ENCODE data around the gene PIWIL1.

Gene PIWIL1

DNA sequence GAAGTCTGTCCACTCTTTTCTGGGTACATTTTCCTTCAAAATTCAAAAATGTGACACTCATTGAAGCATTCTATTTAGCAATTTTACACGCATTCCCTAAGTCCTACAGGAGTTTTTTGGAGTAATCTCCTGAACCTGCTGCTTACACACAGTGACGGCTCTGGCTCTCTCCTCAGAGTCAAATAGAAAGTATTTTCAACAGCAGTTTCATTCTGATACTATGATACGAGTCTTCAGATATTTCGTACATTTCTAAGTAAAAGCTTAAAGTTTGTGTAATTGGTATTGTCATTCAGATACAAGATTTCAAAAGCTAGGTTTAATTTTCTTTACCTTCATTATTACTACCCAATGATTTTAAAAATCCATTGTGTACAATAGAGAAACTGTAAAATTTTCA is 36.4 kb downstream of the PIWIL1 start:
- no peak for DNase-seq (ENCODE audit: low read depth, low spot score)

DNA sequence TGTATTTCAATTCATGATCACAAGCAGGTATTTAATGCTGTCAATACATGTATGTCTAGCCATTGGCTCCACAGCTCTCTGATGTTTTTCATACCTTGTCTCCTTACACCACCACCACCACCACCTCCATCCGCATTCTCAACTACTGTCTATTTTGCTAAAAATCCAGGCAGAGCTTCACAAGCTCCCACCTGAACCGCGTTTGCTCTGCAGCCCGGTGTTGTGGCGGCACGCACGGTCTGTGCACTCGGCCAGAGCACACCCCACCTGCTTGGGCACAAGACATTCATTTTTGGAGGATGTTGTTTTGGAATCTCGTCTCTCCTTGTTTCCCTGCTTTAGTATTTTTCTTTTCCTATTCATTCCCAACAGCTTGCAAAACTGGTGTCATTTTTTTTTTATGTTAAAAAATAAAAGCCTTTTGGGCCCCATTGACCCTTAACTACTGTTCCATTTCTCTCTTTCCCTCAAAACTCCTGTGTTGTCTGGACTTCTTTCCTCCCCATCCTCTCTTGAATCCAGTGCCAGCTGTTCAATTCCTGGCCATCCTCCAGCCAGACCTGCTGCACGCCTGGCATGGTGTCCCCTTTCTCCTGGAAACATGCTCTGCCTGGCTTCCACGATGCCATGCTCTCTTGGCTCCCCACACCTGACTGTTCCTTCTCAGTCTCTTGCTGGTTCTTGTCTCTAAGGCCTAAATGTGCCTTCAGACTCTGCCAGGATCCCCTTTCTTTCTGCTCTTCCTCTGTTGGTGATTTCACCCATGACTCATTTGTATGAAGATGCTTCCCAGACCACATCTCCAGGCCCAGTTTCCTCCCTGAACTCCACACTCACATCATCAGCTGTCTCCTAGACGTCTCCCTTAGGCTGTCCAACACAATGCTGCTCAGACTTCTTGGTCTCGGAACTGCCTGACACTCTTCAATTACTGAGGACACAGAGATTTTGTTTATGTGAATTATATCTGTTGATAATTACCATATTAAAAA is 37.9 kb downstream of the PIWIL1 start:
- no peak for DNase-seq (ENCODE audit: low read depth, low spot score)

DNA sequence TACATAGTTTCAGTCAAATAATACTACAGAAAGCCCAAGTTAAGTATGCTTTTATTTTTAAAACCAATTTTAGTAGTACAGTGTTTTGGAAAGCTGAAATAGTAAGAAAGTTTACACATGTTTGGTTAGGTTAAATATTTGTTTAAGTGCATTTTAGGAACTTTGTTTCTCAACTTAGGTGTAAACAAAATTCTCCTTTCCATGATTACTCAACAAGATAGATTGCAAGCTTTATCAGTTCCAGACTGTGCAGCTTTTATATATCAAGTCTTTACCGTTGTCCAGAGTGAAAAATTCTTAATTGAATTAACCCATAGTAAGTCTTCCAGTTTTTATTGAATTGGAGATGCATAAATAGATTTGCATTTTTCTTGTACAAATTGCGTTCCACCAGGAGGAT is 45.1 kb downstream of the PIWIL1 start:
- no peak for DNase-seq (ENCODE audit: low read depth, low spot score)

DNA sequence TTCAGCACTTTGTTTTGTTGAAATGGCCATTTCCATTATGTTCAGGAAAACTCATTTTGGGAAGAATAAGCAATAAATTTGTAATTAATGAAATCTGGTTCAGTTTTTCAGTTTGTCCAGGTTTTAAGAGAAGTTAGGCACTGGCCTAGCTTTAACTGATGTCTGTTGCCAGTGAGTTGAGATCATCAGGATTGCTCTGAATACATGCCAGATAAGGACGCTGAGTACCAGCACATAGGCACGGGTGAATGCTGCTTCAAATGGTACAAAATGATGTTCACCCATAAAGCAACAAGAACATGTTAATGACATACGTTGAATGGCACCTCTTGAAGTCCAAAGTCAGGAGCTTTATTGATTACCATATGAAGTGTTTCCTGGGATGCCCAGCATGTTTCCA is 46.5 kb downstream of the PIWIL1 start:
- no peak for DNase-seq (ENCODE audit: low read depth, low spot score)

DNA sequence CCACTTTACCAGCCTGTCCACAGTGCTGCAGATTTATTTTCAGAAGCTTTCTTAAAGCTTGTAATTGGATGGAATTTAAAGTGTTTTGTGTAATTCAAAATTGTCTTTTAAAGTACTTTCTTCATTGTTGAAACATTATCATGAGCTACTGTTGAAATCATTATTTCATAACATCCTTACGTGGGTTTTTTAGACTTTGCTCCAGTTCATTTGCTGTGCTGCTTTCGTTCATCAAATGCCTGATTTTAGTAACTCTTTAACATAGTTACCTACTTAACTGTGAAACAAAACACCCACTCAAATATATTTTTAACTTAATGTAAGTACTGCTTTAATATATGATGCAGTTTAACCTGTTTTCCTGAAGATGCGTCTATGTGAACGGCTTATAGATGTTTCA is 47.5 kb downstream of the PIWIL1 start:
- no peak for DNase-seq (ENCODE audit: low read depth, low spot score)

DNA sequence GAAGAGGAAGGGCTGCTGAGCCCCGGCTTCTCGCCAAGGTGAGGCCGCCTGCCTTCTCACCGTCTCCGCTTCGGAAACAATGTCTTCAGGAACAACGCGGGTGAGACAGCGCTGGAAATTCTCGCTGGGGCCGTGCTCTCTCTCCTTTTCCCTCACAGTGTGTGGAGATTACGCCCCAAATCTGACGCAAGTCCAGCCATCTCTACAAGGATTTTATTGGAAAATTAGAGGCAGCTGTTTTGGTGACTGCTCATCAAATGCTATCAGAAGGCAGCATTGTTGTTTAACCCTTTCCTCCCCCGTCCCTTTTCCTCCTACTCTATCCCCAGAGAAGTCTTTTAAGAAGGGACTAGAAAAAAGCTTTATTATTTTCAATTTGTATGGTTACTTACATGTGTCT is 53.5 kb downstream of the PIWIL1 start:
- no peak for DNase-seq (ENCODE audit: low read depth, low spot score)

DNA sequence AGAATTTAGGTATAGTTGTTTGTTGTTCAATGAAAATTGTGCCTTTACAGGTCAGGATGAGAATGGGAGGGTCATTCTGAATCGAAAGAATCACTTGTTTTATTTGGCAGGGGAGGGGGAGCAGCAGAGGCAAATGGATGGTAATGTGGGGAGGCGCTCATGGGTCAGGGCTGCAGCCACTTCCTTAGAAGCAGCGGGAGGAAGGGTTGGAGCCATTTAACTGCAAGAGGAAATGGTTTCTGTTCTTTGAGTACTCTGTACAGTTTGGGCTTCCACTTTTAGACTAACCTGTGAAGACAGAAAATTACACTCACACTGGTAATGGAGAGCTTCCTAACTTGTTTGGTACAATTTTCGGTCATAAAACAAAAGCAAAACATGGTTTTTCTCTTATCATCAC is 57.2 kb downstream of the PIWIL1 start:
- no peak for DNase-seq (ENCODE audit: low read depth, low spot score)

DNA sequence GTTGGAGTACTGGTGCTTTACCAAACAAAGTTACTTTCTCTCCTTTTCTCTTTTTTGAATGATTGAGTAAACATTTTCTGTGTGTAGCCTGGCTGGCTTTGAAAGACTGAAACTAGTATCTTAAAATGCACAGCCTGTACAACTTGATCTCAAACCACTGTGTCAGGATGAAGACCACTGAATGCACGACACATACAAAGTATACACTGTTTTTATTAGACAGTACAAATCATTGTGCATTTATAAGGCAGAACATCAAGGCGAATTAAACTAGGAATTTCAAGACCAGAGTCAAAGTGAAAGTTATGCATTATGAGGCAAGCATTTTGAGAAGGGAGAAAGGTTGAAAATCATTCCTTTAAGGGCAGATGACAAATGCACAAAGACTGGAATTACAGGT is 59.0 kb downstream of the PIWIL1 start:
- DNase-seq (ENCODE audit: low read depth, low spot score), result no peak

DNA sequence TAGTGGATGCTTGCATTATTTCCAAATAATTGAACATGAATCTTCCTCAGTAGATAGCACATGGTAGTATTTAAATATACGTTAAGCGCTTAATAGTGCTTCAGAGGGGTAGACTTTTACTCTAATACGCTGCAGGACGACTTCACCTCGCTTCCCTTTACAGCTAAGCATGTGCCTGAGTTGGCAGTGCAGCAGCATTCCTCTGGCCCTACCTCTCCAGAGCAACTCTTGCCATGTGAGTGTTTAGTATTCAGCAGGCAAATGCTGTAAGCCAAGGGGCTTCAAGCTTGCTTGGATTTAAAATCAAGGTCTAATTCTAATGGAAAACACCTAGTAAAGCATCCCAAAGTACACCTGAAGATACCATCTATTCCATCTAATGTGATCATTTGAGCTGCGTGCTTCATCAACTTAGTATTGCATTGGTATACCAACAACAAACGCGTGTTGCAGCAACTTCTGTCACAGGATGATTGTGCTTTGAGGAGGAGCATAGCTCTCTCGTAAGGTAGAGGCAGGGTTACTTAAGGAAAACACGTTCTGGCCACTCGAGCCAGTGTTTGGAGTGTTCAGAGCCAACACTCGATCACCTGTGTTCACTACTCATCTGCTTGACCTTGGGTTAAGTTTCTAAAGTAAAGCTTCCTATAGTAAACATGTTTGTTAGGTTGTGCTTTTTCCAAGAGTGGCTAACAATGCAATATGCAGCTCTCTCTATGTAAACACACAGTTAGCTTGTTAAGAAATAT is 60.6 kb downstream of the PIWIL1 start:
- DNase-seq (ENCODE audit: low read depth, low spot score), result no peak

DNA sequence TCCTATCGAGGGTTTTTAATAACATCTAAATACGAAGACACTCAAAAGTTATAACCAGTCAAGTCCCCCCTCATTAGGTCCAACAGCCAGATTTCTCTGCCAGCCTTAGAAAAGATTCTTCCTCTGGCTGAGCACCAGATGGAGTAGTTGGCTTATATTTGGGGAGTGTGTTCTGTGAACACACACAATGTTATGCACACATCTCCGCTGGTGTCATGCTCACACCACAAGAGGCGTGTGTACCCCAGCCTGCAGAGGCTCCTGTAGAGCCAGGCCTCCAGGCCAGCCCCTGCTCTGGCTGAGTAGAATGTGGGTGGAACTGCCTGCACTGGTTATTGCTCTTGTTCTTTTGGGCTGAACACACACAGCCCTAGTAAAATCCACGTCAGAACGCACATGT is 64.0 kb downstream of the PIWIL1 start:
- no peak for DNase-seq (ENCODE audit: low read depth, low spot score)

DNA sequence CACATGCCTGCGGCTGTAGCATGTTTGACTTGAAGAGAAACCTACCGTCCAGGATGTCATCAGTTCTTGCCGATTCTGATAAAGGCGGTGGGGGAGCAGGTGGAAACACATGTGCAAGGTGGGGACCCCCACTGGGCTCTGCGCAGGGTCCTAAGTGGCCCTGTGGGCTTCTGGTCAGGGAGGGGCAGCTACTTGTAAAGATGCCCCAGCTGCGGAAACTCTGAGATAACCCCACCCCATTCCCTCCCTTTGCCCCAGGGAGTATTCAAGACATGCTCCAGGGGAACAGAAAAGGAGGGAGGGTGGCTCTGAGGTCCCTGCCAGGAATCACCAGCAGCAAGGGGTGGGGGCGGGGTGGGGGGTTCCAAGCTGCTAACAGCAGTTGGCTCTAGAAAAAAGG is 67.6 kb downstream of the PIWIL1 start:
- no peak for DNase-seq (ENCODE audit: low read depth, low spot score)

DNA sequence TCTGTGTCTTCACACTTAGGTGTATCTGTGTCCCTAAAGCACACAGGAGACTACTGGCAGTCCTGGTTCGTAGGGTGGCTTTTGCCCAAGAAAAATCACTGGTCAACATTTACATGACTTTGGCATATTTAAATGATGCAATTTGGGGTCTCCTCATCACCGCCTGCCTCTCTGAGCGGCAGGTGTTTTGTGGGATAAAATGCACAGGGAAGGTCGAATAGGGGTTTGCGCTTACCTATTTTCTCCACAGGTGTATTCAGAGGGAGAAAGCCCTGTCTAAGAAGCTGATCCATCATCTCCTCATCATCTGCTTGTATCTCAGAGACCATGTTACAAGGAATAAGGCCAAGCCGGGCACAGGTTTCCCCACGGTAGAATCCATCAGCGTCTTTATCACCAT is 74.7 kb downstream of the PIWIL1 start:
- no peak for DNase-seq (ENCODE audit: low read depth, low spot score)

DNA sequence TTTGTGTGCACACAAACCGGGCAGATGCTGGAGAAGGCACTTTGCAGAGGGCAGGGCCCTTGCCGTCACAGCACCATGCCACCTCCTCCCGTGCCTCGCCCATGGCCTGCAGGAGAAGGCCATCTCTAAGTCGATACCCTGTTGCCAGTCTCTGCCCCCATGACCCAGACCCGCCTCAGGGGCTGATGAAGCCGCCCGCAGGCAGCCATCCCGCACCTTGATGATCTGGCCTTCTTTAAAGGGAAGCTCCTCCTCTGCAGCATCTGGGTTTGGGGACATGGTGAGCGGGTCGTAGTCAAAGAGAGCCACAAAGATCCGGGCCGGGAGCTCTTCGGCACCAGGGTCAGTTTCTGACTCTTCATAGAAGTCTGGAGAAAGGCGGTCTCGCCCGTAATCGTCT is 76.2 kb downstream of the PIWIL1 start:
- no peak for DNase-seq (ENCODE audit: low read depth, low spot score)

DNA sequence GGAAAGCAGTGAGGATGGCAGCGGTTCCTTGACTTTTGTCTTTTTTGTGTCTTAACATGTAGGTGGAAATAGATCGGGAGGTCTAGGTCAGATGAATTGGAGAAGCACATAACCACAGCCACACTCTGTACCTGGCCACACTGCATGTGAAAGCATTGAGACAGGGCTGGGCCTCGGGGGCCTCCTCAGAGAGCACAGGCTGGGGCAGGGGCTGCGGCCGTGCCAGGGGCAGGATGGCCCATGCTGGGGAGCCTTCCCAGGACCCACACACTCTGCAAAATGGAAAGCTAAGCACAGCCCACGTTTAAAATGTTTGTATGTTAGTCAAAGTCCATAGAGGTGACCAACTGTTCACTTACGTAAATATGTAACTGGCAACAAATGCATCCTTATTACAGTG is 76.7 kb downstream of the PIWIL1 start:
- DNase-seq (ENCODE audit: low read depth, low spot score), result no peak

DNA sequence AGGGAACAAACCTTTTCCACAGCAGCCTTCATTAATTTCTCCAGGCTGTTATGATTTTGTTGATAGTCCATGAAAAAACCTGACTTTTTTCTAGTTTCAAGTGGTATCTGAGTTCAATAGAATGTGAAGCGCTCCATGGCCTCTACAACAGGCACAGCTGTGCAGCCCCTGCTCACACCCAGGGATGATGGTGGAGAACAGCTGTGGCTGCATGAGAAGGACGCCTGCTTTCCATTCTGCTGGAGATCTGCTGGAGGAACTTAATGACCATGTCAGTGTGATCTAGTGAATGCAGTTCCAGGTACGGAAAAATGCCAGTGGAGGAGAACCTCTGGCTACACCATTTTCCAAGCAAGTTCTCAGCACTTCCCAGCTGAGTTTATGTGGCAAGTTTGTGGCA is 80.6 kb downstream of the PIWIL1 start:
- no peak for DNase-seq (ENCODE audit: low read depth, low spot score)

DNA sequence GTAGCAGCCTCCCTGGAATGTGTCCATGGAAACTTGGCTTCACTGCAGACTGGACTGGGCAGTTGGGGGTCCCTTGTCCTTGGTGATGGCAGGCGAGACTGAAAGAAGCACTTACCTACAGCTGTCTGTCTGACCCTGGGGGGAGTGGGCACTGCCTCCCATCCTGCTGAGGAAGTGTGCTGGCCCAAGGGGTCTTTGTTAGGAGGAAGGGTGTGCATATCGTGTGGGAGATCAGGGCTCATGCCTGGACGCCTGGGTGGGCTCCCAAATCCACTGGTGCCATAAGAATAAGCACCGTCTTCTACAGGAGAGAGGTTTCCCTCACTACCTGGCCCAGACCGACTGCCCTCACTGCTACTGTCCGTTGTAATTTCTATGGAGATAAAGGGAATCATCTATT is 81.4 kb downstream of the PIWIL1 start:
- no peak for DNase-seq (ENCODE audit: low read depth, low spot score)

DNA sequence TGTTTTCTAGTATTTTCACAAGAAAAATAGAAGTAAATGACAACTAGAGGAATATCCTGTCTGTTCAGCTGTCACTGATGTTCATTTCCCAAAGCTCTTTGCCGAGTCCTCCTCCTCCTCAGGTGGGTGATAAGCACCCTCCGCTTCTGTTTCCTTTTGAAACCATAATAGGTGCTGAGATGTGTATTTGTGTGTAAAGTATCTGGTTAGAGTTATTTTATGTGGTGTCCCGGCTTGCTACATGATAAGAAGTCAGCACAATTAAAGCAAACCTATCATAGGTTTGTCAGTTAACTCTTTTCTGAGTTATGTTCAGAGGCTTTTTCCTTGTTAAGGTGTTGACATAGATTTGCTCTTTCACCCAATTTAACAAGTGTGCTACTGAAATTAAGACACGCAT is 82.4 kb downstream of the PIWIL1 start:
- DNase-seq (ENCODE audit: low read depth, low spot score), result no peak

DNA sequence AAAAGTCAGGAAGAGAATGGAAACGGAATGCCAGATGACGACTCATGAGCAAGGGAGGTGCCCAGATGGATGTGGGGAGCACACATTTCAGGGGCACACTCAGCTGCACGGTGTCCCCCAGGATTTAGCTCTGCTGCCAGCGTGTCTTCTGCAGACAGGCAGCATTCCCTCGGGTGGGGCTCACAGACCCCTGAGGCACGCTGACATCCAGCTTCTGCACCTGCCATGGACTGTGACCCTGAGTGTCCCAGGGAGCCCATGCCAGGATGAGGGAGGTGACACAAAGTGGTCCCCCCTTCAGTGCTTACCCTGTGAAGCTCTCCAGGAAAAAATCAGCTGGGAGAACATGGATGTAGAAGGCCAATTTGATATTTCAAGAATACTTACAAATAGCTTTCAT is 84.2 kb downstream of the PIWIL1 start:
- DNase-seq (ENCODE audit: low read depth, low spot score), result no peak

All from activated naive CD8-positive, alpha-beta T cell treated with anti-CD3 and anti-CD28 coated beads, Interleukin-2, amount 50 U/mL, for 16 hours (primary cell).